ENCODE results near the gene LOXL4. TPM values are rescaled to one million over a fixed set of nuclear protein-coding genes. Genes with fewer than 3 reads are reported as not detected.

LOXL4 gene
- total RNA-seq, 4 donors from 2014 or later, result 8.1 to 16.9 (median 15.1) TPM

- H3K4me3 ChIP-seq, result no peak overlapping the region
- intact Hi-C loops (cut with DNase I; ENCODE audit: low total_unique reads), result no loop called here
- no peak for DNase-seq
- no peak overlapping the region for H3K27ac ChIP-seq
- H3K9me3 ChIP-seq, result peaks cover 0 to 5% of the 10 kb centered on the region in 2 donors
- no peaks in the 10 kb centered on the region for H3K27me3 ChIP-seq
- H3K4me1 ChIP-seq, result no peaks in the 10 kb centered on the region
- H3K36me3 ChIP-seq, result no peaks in the 10 kb centered on the region
- TF ChIP-seq CTCF (IDR thresholded peaks at IDR 0.05), result no peak
- no peak for TF ChIP-seq POLR2A (IDR thresholded peaks at IDR 0.05)
These were observed 43.5 kb downstream of the LOXL4 start for GRCh38 chr10:98224509-98224908.

GRCh38 chr10:98223874-98224273 lies 44.1 kb downstream of the LOXL4 start:
- Histone ChIP-seq H3K9me3 (peaks cover 0 to 7% of the 10 kb centered on the region in 2 donors), H3K27me3 (no peaks in the 10 kb centered on the region), H3K36me3 (no peaks in the 10 kb centered on the region), H3K27ac (no peak overlapping the region), H3K4me1 (no peaks in the 10 kb centered on the region), H3K4me3 (no peak overlapping the region)
- no peak for TF ChIP-seq POLR2A (IDR thresholded peaks at IDR 0.05)
- DNase-seq, result no peak
- intact Hi-C loops (cut with DNase I; ENCODE audit: low total_unique reads), result no loop called here

GRCh38 chr10:98217801-98218200 lies 50.2 kb downstream of the LOXL4 start:
- Histone ChIP-seq H3K27me3 (no peaks in the 10 kb centered on the region), H3K9me3 (peaks cover 0 to 7% of the 10 kb centered on the region in 2 donors), H3K36me3 (no peaks in the 10 kb centered on the region), H3K4me1 (no peaks in the 10 kb centered on the region), H3K27ac (no peak overlapping the region), H3K4me3 (no peak overlapping the region)
- intact Hi-C loops (cut with DNase I; ENCODE audit: low total_unique reads), result no loop called here
- DNase-seq, result no peak
- no peak for TF ChIP-seq POLR2A (IDR thresholded peaks at IDR 0.05)
- TF ChIP-seq CTCF (IDR thresholded peaks at IDR 0.05), result no peak

- Histone ChIP-seq H3K36me3 (no peaks in the 10 kb centered on the region), H3K9me3 (peaks cover 0 to 7% of the 10 kb centered on the region in 2 donors), H3K4me3 (no peak overlapping the region), H3K27me3 (no peaks in the 10 kb centered on the region), H3K27ac (no peak overlapping the region), H3K4me1 (no peaks in the 10 kb centered on the region)
- no peak for TF ChIP-seq CTCF (IDR thresholded peaks at IDR 0.05)
- TF ChIP-seq POLR2A (IDR thresholded peaks at IDR 0.05), result no peak
- intact Hi-C loops (cut with DNase I; ENCODE audit: low total_unique reads), result no loop called here
- DNase-seq, result no peak
These were observed 52.6 kb downstream of the LOXL4 start for GRCh38 chr10:98215373-98215772.

- no peaks in the 10 kb centered on the region for H3K27me3 ChIP-seq
- no peaks in the 10 kb centered on the region for H3K4me1 ChIP-seq
- H3K27ac ChIP-seq, result no peak overlapping the region
- no peak overlapping the region for H3K4me3 ChIP-seq
- TF ChIP-seq POLR2A (IDR thresholded peaks at IDR 0.05) (no peak), CTCF (IDR thresholded peaks at IDR 0.05) (no peak)
- intact Hi-C loops (cut with DNase I; ENCODE audit: low total_unique reads), result no loop called here
- no peaks in the 10 kb centered on the region for H3K36me3 ChIP-seq
- H3K9me3 ChIP-seq, result no peaks in the 10 kb centered on the region
- no peak for DNase-seq
These were observed 54.3 kb downstream of the LOXL4 start for GRCh38 chr10:98213740-98214139.

GRCh38 chr10:98212196-98212595 lies 55.8 kb downstream of the LOXL4 start:
- Histone ChIP-seq H3K4me3 (no peak overlapping the region), H3K36me3 (no peaks in the 10 kb centered on the region), H3K27me3 (no peaks in the 10 kb centered on the region), H3K27ac (no peak overlapping the region), H3K4me1 (no peaks in the 10 kb centered on the region), H3K9me3 (no peaks in the 10 kb centered on the region)
- intact Hi-C loops (cut with DNase I; ENCODE audit: low total_unique reads), result no loop called here
- no peak for TF ChIP-seq CTCF (IDR thresholded peaks at IDR 0.05)
- TF ChIP-seq POLR2A (IDR thresholded peaks at IDR 0.05), result no peak
- no peak for DNase-seq

Data from uterus (tissue), 4 donors.